CD4-positive, alpha-beta memory T cell (primary cell): Measurements from ENCODE around the gene TAF6L. TPM values are rescaled to one million over a fixed set of nuclear protein-coding genes. Genes with fewer than 3 reads are reported as not detected.
A peak's percentile ranks its signal among the peaks of the same experiment; 100 is the strongest.
"Not testable (repeated sequence)": the region's sequence is repeated elsewhere in the genome, so short reads cannot be mapped to it uniquely, and the experiment has no call there.

ENCODE experiments used
- CTCF ChIA-PET: fragments of 350-600 bp; sonication (Branson Sonifier 250); formaldehyde crosslinking; loops from one replicate; lab custom pipeline; 2021; ENCODE audit warnings: inconsistent platforms; ENCODE audit not compliant: partially characterized antibody; lab: Charles Lee
- POLR2A ChIA-PET: fragments of 350-600 bp; sonication (Branson Sonifier 250); formaldehyde crosslinking; loops from one replicate; lab custom pipeline; 2021; ENCODE audit not compliant: partially characterized antibody; lab: Charles Lee
- DNase-seq, 5 donors: peaks; one replicate each; pipeline versions ENCODE4 v3.0.0 to v3.0.0-alpha.2; 2020 to 2022; ENCODE audit warnings: mixed read lengths in 1 of 5
- H3K27ac ChIP-seq: one replicate; pipeline ENCODE4 v1.7.0; 2013; ENCODE audit warnings: low read depth, low read length
- H3K27me3 ChIP-seq: 2 replicates; pipeline ENCODE4 v1.7.0; 2013; ENCODE audit warnings: mild to moderate bottlenecking, low read length, moderate library complexity; ENCODE audit not compliant: insufficient read depth
- H3K36me3 ChIP-seq: 2 replicates; pipeline ENCODE4 v1.7.0; 2013; ENCODE audit warnings: mild to moderate bottlenecking, low read length, moderate library complexity; ENCODE audit not compliant: insufficient read depth
- H3K4me1 ChIP-seq: 2 replicates; pipeline ENCODE4 v1.7.0; 2013; ENCODE audit warnings: mild to moderate bottlenecking, low read length, moderate library complexity; ENCODE audit not compliant: insufficient read depth
- H3K4me3 ChIP-seq, 2 donors: one replicate each; pipeline ENCODE4 v1.7.0; 2013; ENCODE audit warnings: low read length in 2 of 2, mild to moderate bottlenecking in 1 of 2
- H3K9me3 ChIP-seq, 2 donors: one replicate each; pipeline ENCODE4 v1.7.0; 2013; ENCODE audit warnings: low read length in 2 of 2, control low read depth in 1 of 2; ENCODE audit not compliant: control insufficient read depth in 1 of 2
- H3K27ac Mint-ChIP-seq, 7 donors: one replicate each; pipeline ENCODE4 v1.8.0; 2020 to 2021; ENCODE audit warnings: mixed read lengths in 7 of 7, mild to moderate bottlenecking in 6 of 7, inconsistent platforms in 3 of 7, moderate library complexity in 3 of 7
- H3K27me3 Mint-ChIP-seq, 2 donors: one replicate each; pipeline ENCODE4 v1.8.0; 2020 to 2021; ENCODE audit warnings: mixed read lengths in 2 of 2
- H3K36me3 Mint-ChIP-seq, 2 donors: one replicate each; pipeline ENCODE4 v1.8.0; 2020 to 2021; ENCODE audit warnings: mixed read lengths in 2 of 2, inconsistent platforms in 1 of 2, mild to moderate bottlenecking in 1 of 2
- H3K4me1 Mint-ChIP-seq, 4 donors: one replicate each; pipeline ENCODE4 v1.8.0; 2020 to 2021; ENCODE audit warnings: mixed read lengths in 4 of 4, mild to moderate bottlenecking in 1 of 4
- H3K4me3 Mint-ChIP-seq, 8 donors: one replicate each; pipeline ENCODE4 v1.8.0; 2020 to 2021; ENCODE audit warnings: mixed read lengths in 8 of 8, mild to moderate bottlenecking in 7 of 8, moderate library complexity in 6 of 8, inconsistent platforms in 3 of 8
- H3K9me3 Mint-ChIP-seq, 8 donors: one replicate each; pipeline ENCODE4 v1.8.0; 2020 to 2021; ENCODE audit warnings: mixed read lengths in 8 of 8, mild to moderate bottlenecking in 5 of 8, inconsistent platforms in 3 of 8, moderate library complexity in 1 of 8
- intact Hi-C: fragments of 100-400 bp; cut with micrococcal nuclease; formaldehyde crosslinking; loops from one replicate; pipeline ENCODE4 v1.15.1; 2023
- polyA plus RNA-seq, 2 donors: library from polyadenylated mRNA; unstranded; fragments of 300-500 nt; fragmentation: Illumina TruSeq; gene quantifications; one replicate each; pipeline ENCODE4 v1.2.3, GENCODE V29; 2021
- total RNA-seq, 2 experiments: library from RNA; stranded (reverse); gene quantifications; one replicate each; pipeline ENCODE4 v1.2.3, GENCODE V29; 2021

Gene TAF6L
- total and polyA plus RNA-seq, 4 experiments from 2014 or later, result 5.7 to 34.0 (median 18.4) TPM

- Mint-ChIP-seq H3K36me3 (peaks cover 27 to 43% of the 10 kb centered on the region in 2 donors), H3K9me3 (no peaks in the 10 kb centered on the region), H3K27ac (no peak overlapping the region), H3K27me3 (no peaks in the 10 kb centered on the region), H3K4me1 (peaks cover 6 to 8% (median 7%) of the 10 kb centered on the region in 4 donors), H3K4me3 (no peak overlapping the region)
- intact Hi-C loops, result no loop called here
- no peaks in the 10 kb centered on the region for H3K9me3 ChIP-seq
- no peak for DNase-seq
- ChIA-PET CTCF (interaction anchor here (1.3 kb wide), 1 partner anchor 49 kb away, joined by 3 read pairs; no protein-coding TSS in a partner anchor), POLR2A (interaction anchor here (0.5 to 1.6 kb wide), 2 partner anchors 9 to 126 kb away, joined by 3 to 5 read pairs; partner anchors contain the start of gene TTC9C)
- H3K27ac ChIP-seq, result no peak overlapping the region
- peaks cover 25% of the 10 kb centered on the region for H3K36me3 ChIP-seq
- no peaks in the 10 kb centered on the region for H3K4me1 ChIP-seq
- H3K27me3 ChIP-seq, result no peaks in the 10 kb centered on the region
- no peak overlapping the region for H3K4me3 ChIP-seq
These were observed 34.0 kb upstream of the TAF6L start for GRCh38 chr11:62737196-62737595.

- intact Hi-C loops, result no loop called here
- Histone ChIP-seq H3K27me3 (no peaks in the 10 kb centered on the region), H3K27ac (no peak overlapping the region), H3K36me3 (peaks cover 6% of the 10 kb centered on the region), H3K4me1 (peaks cover 30% of the 10 kb centered on the region), H3K9me3 (no peaks in the 10 kb centered on the region), H3K4me3 (no peak overlapping the region)
- H3K4me1 Mint-ChIP-seq, result peaks cover 9 to 26% (median 14%) of the 10 kb centered on the region in 4 donors
- no peak overlapping the region for H3K4me3 Mint-ChIP-seq
- DNase-seq, result no peak
- ChIA-PET POLR2A (interaction anchor here (1.5 to 1.7 kb wide), 2 partner anchors 20 to 93 kb away, joined by 4 to 11 read pairs; partner anchors contain the start of gene HNRNPUL2), CTCF (interaction anchor here (0.6 to 1.4 kb wide), 3 partner anchors 18 to 71 kb away, joined by 3 to 5 read pairs (median 4); partner anchors contain the start of gene TMEM179B)
- no peak overlapping the region for H3K27ac Mint-ChIP-seq
- H3K27me3 Mint-ChIP-seq, result no peaks in the 10 kb centered on the region
- no peaks in the 10 kb centered on the region for H3K9me3 Mint-ChIP-seq
- H3K36me3 Mint-ChIP-seq, result peaks cover 8 to 14% of the 10 kb centered on the region in 2 donors
These were observed 23.6 kb upstream of the TAF6L start for GRCh38 chr11:62747475-62748160.

- H3K4me3 Mint-ChIP-seq, H3K9me3 Mint-ChIP-seq, H3K27me3 Mint-ChIP-seq, H3K27me3 ChIP-seq, intact Hi-C loops, H3K27ac ChIP-seq, H3K9me3 ChIP-seq, H3K4me3 ChIP-seq, DNase-seq: not testable (repeated sequence)
- ChIA-PET POLR2A (interaction anchor here (0.6 to 10.0 kb wide), 3 partner anchors 11 to 110 kb away, joined by 4 to 231 read pairs (median 5); partner anchors contain the start of genes HNRNPUL2, POLR2G and TTC9C), CTCF (interaction anchor here (1.2 kb wide), 1 partner anchor 36 kb away, joined by 3 read pairs; no protein-coding TSS in a partner anchor)
- Mint-ChIP-seq H3K4me1 (peaks cover 15 to 45% (median 28%) of the 10 kb centered on the region in 4 donors), H3K27ac (peak overlapping the region in 3 of 7 donors; percentile 22 to 68 (median 46)), H3K36me3 (peaks cover 12 to 23% of the 10 kb centered on the region in 2 donors)
- H3K36me3 ChIP-seq, result peaks cover 11% of the 10 kb centered on the region
- H3K4me1 ChIP-seq, result peaks cover 45% of the 10 kb centered on the region
These were observed 21.3 kb upstream of the TAF6L start for GRCh38 chr11:62749931-62750330.

- no peaks in the 10 kb centered on the region for H3K9me3 Mint-ChIP-seq
- H3K27ac Mint-ChIP-seq, result peak overlapping the region in 6 of 7 donors; percentile 42 to 100 (median 66)
- H3K4me1 Mint-ChIP-seq, result peaks cover 17 to 45% (median 28%) of the 10 kb centered on the region in 4 donors
- H3K27me3 Mint-ChIP-seq, result no peaks in the 10 kb centered on the region
- Histone ChIP-seq H3K9me3 (no peaks in the 10 kb centered on the region), H3K27ac (peak overlapping the region; percentile 90), H3K4me1 (peaks cover 45% of the 10 kb centered on the region), H3K36me3 (peaks cover 11% of the 10 kb centered on the region), H3K4me3 (no peak overlapping the region), H3K27me3 (no peaks in the 10 kb centered on the region)
- peak overlapping the region in 4 of 8 donors; percentile 29 to 97 (median 42) for H3K4me3 Mint-ChIP-seq
- peaks cover 12 to 23% of the 10 kb centered on the region in 2 donors for H3K36me3 Mint-ChIP-seq
- POLR2A ChIA-PET, result interaction anchor here (0.5 to 10.0 kb wide), 12 partner anchors 11 to 783 kb away, joined by 3 to 231 read pairs (median 48); partner anchors contain the start of genes BSCL2, C11orf98, CSKMT and GNG3
- intact Hi-C loops, result no loop called here
- no peak for DNase-seq
- CTCF ChIA-PET, result interaction anchor here (1.4 to 4.3 kb wide), 3 partner anchors 9 to 35 kb away, joined by 4 to 28 read pairs (median 14); partner anchors contain the start of genes POLR2G and TMEM179B
These were observed 18.9 kb upstream of the TAF6L start for GRCh38 chr11:62752177-62752785.

GRCh38 chr11:62752994-62753735 is 18.0 kb upstream of the TAF6L start:
- H3K27me3 Mint-ChIP-seq, result no peaks in the 10 kb centered on the region
- Histone ChIP-seq H3K4me1 (peaks cover 45% of the 10 kb centered on the region), H3K27me3 (no peaks in the 10 kb centered on the region), H3K27ac (peak overlapping the region; percentile 90), H3K36me3 (peaks cover 11% of the 10 kb centered on the region), H3K4me3 (peak overlapping the region; percentile 68 to 98), H3K9me3 (no peaks in the 10 kb centered on the region)
- H3K4me3 Mint-ChIP-seq, result peak overlapping the region; percentile 96 to 99 (median 98)
- H3K36me3 Mint-ChIP-seq, result peaks cover 12 to 20% of the 10 kb centered on the region in 2 donors
- CTCF ChIA-PET, result interaction anchor here (0.8 to 4.3 kb wide), 17 partner anchors 8 to 162 kb away, joined by 3 to 28 read pairs (median 5); partner anchors contain the start of genes HNRNPUL2, POLR2G, TAF6L and TMEM179B
- H3K9me3 Mint-ChIP-seq, result no peaks in the 10 kb centered on the region
- POLR2A ChIA-PET, result interaction anchor here (0.5 to 10.0 kb wide), 44 partner anchors 9 to 784 kb away, joined by 3 to 231 read pairs (median 7); partner anchors contain the start of genes BSCL2, C11orf98, CSKMT and EEF1G
- intact Hi-C loops, result loop anchor here (1.0 kb wide), 3 partner anchors 8 to 103 kb away; partner anchors contain the start of gene POLR2G
- DNase-seq, result no peak
- peak overlapping the region; percentile 94 to 100 (median 99) for H3K27ac Mint-ChIP-seq
- peaks cover 17 to 45% (median 28%) of the 10 kb centered on the region in 4 donors for H3K4me1 Mint-ChIP-seq
